Thymus (tissue), 11 donors: ENCODE results near the gene EIF3L. TPM values are rescaled to one million over a fixed set of nuclear protein-coding genes. Genes with fewer than 3 reads are reported as not detected.

ENCODE experiments used
- DNase-seq, 9 donors: peaks; one replicate each; pipeline ENCODE4 v3.0.0-alpha.2; 2013; ENCODE audit warnings: low spot score in 9 of 9, low read depth in 6 of 9, missing footprints in 1 of 9
- H3K27ac ChIP-seq, 2 donors: one replicate each; pipeline ENCODE4 v1.5.1; 2013; ENCODE audit warnings: control low read depth in 1 of 2, low read depth in 1 of 2, low read length in 1 of 2, mild to moderate bottlenecking in 1 of 2, moderate library complexity in 1 of 2
- H3K27me3 ChIP-seq, 2 donors: one replicate each; pipeline ENCODE4 v1.5.1; 2013; ENCODE audit warnings: low read length in 1 of 2; ENCODE audit not compliant: control insufficient read depth in 2 of 2, insufficient read depth in 1 of 2
- H3K36me3 ChIP-seq, 2 donors: one replicate each; pipeline ENCODE4 v1.5.1; 2013; ENCODE audit warnings: low read length in 1 of 2, mild to moderate bottlenecking in 1 of 2, moderate library complexity in 1 of 2; ENCODE audit not compliant: control insufficient read depth in 2 of 2, insufficient read depth in 2 of 2
- H3K4me1 ChIP-seq, 2 donors: one replicate each; pipeline ENCODE4 v1.5.1; 2013; ENCODE audit warnings: low read length in 2 of 2; ENCODE audit not compliant: control insufficient read depth in 2 of 2, insufficient read depth in 2 of 2
- H3K4me3 ChIP-seq, 2 donors: one replicate each; pipeline ENCODE4 v1.5.1; 2013; ENCODE audit warnings: low read length in 2 of 2, control low read depth in 1 of 2, mild to moderate bottlenecking in 1 of 2
- H3K9me3 ChIP-seq, 2 donors: one replicate each; pipeline ENCODE4 v1.5.1; 2013; ENCODE audit warnings: low read length in 1 of 2, mild to moderate bottlenecking in 1 of 2; ENCODE audit not compliant: control insufficient read depth in 2 of 2, insufficient read depth in 1 of 2
- WGBS: extraction: QIAGEN DNeasy Blood & Tissue Kit; methylation state at CpG from one replicate; pipeline ENCODE4 v1.1.7; 2013; 5-methylcytosine and 5-hydroxymethylcytosine counted together
- polyA plus RNA-seq: library from polyadenylated mRNA; stranded (reverse); fragments of 200-250 nt; gene quantifications from one replicate; pipeline ENCODE4 v1.2.3, GENCODE V29; 2013
- total RNA-seq: library from RNA; stranded (reverse); fragments of 120-200 nt; gene quantifications from one replicate; pipeline ENCODE4 v1.2.4, GENCODE V29; 2013
- donor health status: healthy.

The EIF3L gene
- total and polyA plus RNA-seq, 2 donors, result 302 to 698 TPM

- Histone ChIP-seq H3K27me3 (peaks cover 10 to 90% of the 10 kb centered on the region in 2 donors), H3K4me1 (peaks cover 20 to 58% of the 10 kb centered on the region in 2 donors), H3K4me3 (peak overlapping the region; percentile 56 to 61), H3K9me3 (peaks cover 1 to 4% of the 10 kb centered on the region in 2 donors), H3K27ac (peak overlapping the region in 1 of 2 donors; percentile 40), H3K36me3 (peaks cover 0 to 3% of the 10 kb centered on the region in 2 donors)
- 5% methylated on average over 29 of the region's 29 CpGs for WGBS
- DNase-seq, result peak in 1 of 9 donors; percentile 28
Measured at GRCh38 chr22:37804352-37804880, 44.8 kb upstream of the EIF3L start.

GRCh38 chr22:37804881-37805809 is 44.1 kb upstream of the EIF3L start:
- peaks cover 0 to 7% of the 10 kb centered on the region in 2 donors for H3K36me3 ChIP-seq
- 4% methylated on average over 86 of the region's 87 CpGs for WGBS
- peaks cover 20 to 58% of the 10 kb centered on the region in 2 donors for H3K4me1 ChIP-seq
- H3K27me3 ChIP-seq, result peaks cover 10 to 93% of the 10 kb centered on the region in 2 donors
- peak in 4 of 9 donors; percentile 57 to 82 (median 73) for DNase-seq
- H3K27ac ChIP-seq, result peak overlapping the region; percentile 55 to 85
- H3K9me3 ChIP-seq, result peaks cover 1 to 4% of the 10 kb centered on the region in 2 donors
- peak overlapping the region; percentile 56 to 61 for H3K4me3 ChIP-seq

GRCh38 chr22:37805810-37806277 is 43.4 kb upstream of the EIF3L start:
- peaks cover 0 to 8% of the 10 kb centered on the region in 2 donors for H3K36me3 ChIP-seq
- H3K27me3 ChIP-seq, result peaks cover 10 to 89% of the 10 kb centered on the region in 2 donors
- 39% methylated on average over 10 of the region's 10 CpGs for WGBS
- H3K27ac ChIP-seq, result peak overlapping the region in 1 of 2 donors; percentile 48
- DNase-seq, result peak in 1 of 9 donors; percentile 26
- H3K9me3 ChIP-seq, result peaks cover 1 to 4% of the 10 kb centered on the region in 2 donors
- H3K4me1 ChIP-seq, result peaks cover 20 to 58% of the 10 kb centered on the region in 2 donors
- H3K4me3 ChIP-seq, result peak overlapping the region; percentile 56 to 61

GRCh38 chr22:37806409-37807333 is 42.5 kb upstream of the EIF3L start:
- H3K36me3 ChIP-seq, result peaks cover 0 to 8% of the 10 kb centered on the region in 2 donors
- H3K4me3 ChIP-seq, result peak overlapping the region; percentile 56 to 61
- H3K9me3 ChIP-seq, result peaks cover 1 to 4% of the 10 kb centered on the region in 2 donors
- 2% methylated on average over 19 of the region's 19 CpGs for WGBS
- peaks cover 8 to 80% of the 10 kb centered on the region in 2 donors for H3K27me3 ChIP-seq
- DNase-seq, result peak in 1 of 9 donors; percentile 44
- peaks cover 20 to 58% of the 10 kb centered on the region in 2 donors for H3K4me1 ChIP-seq
- peak overlapping the region in 1 of 2 donors; percentile 49 for H3K27ac ChIP-seq

- H3K9me3 ChIP-seq, result peaks cover 0 to 4% of the 10 kb centered on the region in 2 donors
- peaks cover 8 to 71% of the 10 kb centered on the region in 2 donors for H3K27me3 ChIP-seq
- DNase-seq, result peak; percentile 74 to 96 (median 89)
- peak within 1 kb of the TSS; percentile 36 to 49 for H3K27ac ChIP-seq
- under 1% methylated on average over 73 of the region's 73 CpGs for WGBS
- H3K4me3 ChIP-seq, result peak within 1 kb of the TSS; percentile 56 to 61
- H3K4me1 ChIP-seq, result peaks cover 20 to 50% of the 10 kb centered on the region in 2 donors
- H3K36me3 ChIP-seq, result peaks cover 0 to 8% of the 10 kb centered on the region in 2 donors
Measured at GRCh38 chr22:37807410-37808293, 41.6 kb upstream of the EIF3L start, which contains the start of gene GCAT. TSS of gene GCAT (plus strand) at chr22:37807934. CDS start at chr22:37807968, 34 bp downstream.

GRCh38 chr22:37808294-37808657 is 40.9 kb upstream of the EIF3L start:
- 8% methylated on average over 8 of the region's 8 CpGs for WGBS
- no peak for DNase-seq
- H3K27me3 ChIP-seq, result peaks cover 4 to 64% of the 10 kb centered on the region in 2 donors
- peaks cover 0 to 4% of the 10 kb centered on the region in 2 donors for H3K9me3 ChIP-seq
- peaks cover 16 to 45% of the 10 kb centered on the region in 2 donors for H3K4me1 ChIP-seq
- peak overlapping the region; percentile 54 to 61 for H3K4me3 ChIP-seq
- H3K27ac ChIP-seq, result no peak overlapping the region
- H3K36me3 ChIP-seq, result peaks cover 0 to 8% of the 10 kb centered on the region in 2 donors

GRCh38 chr22:37809672-37810333 is 39.4 kb upstream of the EIF3L start:
- H3K9me3 ChIP-seq, result peaks cover 0 to 4% of the 10 kb centered on the region in 2 donors
- 97% methylated on average over 5 of the region's 5 CpGs for WGBS
- H3K27me3 ChIP-seq, result peaks cover 0 to 49% of the 10 kb centered on the region in 2 donors
- no peak for DNase-seq
- no peak overlapping the region for H3K27ac ChIP-seq
- H3K4me1 ChIP-seq, result peaks cover 11 to 34% of the 10 kb centered on the region in 2 donors
- H3K4me3 ChIP-seq, result no peak overlapping the region
- peaks cover 0 to 16% of the 10 kb centered on the region in 2 donors for H3K36me3 ChIP-seq
